Type B pancreatic cell (in vitro differentiated cells): Measurements from ENCODE around the gene ABCG1. TPM values are rescaled to one million over a fixed set of nuclear protein-coding genes. Genes with fewer than 3 reads are reported as not detected.

Experiments used
- DNase-seq: peaks from one replicate; pipeline ENCODE4 v3.0.0; 2021; ENCODE audit warnings: mixed read lengths; ENCODE audit not compliant: unreplicated experiment; ENCODE audit errors: extremely low spot score
- H3K27ac Mint-ChIP-seq: 2 replicates; pipeline ENCODE4 v1.8.0; 2021; ENCODE audit warnings: mild to moderate bottlenecking, mixed read lengths
- H3K27me3 Mint-ChIP-seq: 2 replicates; pipeline ENCODE4 v1.8.0; 2021; ENCODE audit warnings: mixed read lengths
- H3K36me3 Mint-ChIP-seq: 2 replicates; pipeline ENCODE4 v1.8.0; 2021; ENCODE audit warnings: mixed read lengths
- H3K4me1 Mint-ChIP-seq: one replicate; pipeline ENCODE4 v1.8.0; 2021; ENCODE audit warnings: mixed read lengths; ENCODE audit not compliant: unreplicated experiment
- H3K4me3 Mint-ChIP-seq: 2 replicates; pipeline ENCODE4 v1.8.0; 2021; ENCODE audit warnings: mild to moderate bottlenecking, mixed read lengths
- H3K9me3 Mint-ChIP-seq: 2 replicates; pipeline ENCODE4 v1.8.0; 2021; ENCODE audit warnings: mixed read lengths
- CTCF ChIP-seq: fragments of 200-600 bp; sonication (generic); conservative IDR thresholded peaks from 2 replicates; pipeline ENCODE4 v1.5.0; 2021; ENCODE audit warnings: antibody characterized with exemption, mild to moderate bottlenecking
- total RNA-seq: library from RNA; stranded (reverse); gene quantifications from 2 replicates; pipeline ENCODE4 v1.2.1, GENCODE V29; 2021; ENCODE audit warnings: low replicate concordance

The ABCG1 gene
- total RNA-seq, 1 donor from 2014 or later, result 6.2 TPM

- no peak for DNase-seq
- Mint-ChIP-seq H3K36me3 (no peaks in the 10 kb centered on the region), H3K27me3 (peaks cover 33% of the 10 kb centered on the region), H3K9me3 (no peaks in the 10 kb centered on the region), H3K27ac (no peak overlapping the region), H3K4me3 (no peak overlapping the region), H3K4me1 (peaks cover 22% of the 10 kb centered on the region)
- TF ChIP-seq CTCF, result no peak
These were observed 5.1 kb downstream of the ABCG1 start for GRCh38 chr21:42223826-42224575.

GRCh38 chr21:42225042-42225441, 6.1 kb downstream of the ABCG1 start:
- Mint-ChIP-seq H3K27ac (no peak overlapping the region), H3K4me1 (peaks cover 20% of the 10 kb centered on the region), H3K4me3 (no peak overlapping the region), H3K27me3 (peaks cover 30% of the 10 kb centered on the region), H3K9me3 (no peaks in the 10 kb centered on the region), H3K36me3 (no peaks in the 10 kb centered on the region)
- DNase-seq, result no peak
- TF ChIP-seq CTCF, result no peak

- Mint-ChIP-seq H3K4me3 (no peak overlapping the region), H3K27ac (no peak overlapping the region), H3K9me3 (no peaks in the 10 kb centered on the region), H3K36me3 (no peaks in the 10 kb centered on the region), H3K4me1 (peaks cover 19% of the 10 kb centered on the region), H3K27me3 (peaks cover 29% of the 10 kb centered on the region)
- no peak for DNase-seq
- TF ChIP-seq CTCF, result no peak
These were observed 6.7 kb downstream of the ABCG1 start for GRCh38 chr21:42225571-42226155.

GRCh38 chr21:42226626-42227025, 7.7 kb downstream of the ABCG1 start:
- H3K4me1 Mint-ChIP-seq, result peaks cover 18% of the 10 kb centered on the region
- no peaks in the 10 kb centered on the region for H3K36me3 Mint-ChIP-seq
- no peak overlapping the region for H3K27ac Mint-ChIP-seq
- no peak for TF ChIP-seq CTCF
- no peak overlapping the region for H3K4me3 Mint-ChIP-seq
- no peaks in the 10 kb centered on the region for H3K9me3 Mint-ChIP-seq
- H3K27me3 Mint-ChIP-seq, result peaks cover 28% of the 10 kb centered on the region
- DNase-seq, result no peak

GRCh38 chr21:42227909-42228708, 9.2 kb downstream of the ABCG1 start:
- Mint-ChIP-seq H3K27me3 (peaks cover 22% of the 10 kb centered on the region), H3K27ac (peak overlapping the region; percentile 79)

More at GRCh38 chr21:42227909-42228708, 9.2 kb downstream of the ABCG1 start:
- H3K36me3 Mint-ChIP-seq, result no peaks in the 10 kb centered on the region
- no peak overlapping the region for H3K4me3 Mint-ChIP-seq
- no peaks in the 10 kb centered on the region for H3K9me3 Mint-ChIP-seq
- TF ChIP-seq CTCF, result no peak
- peaks cover 18% of the 10 kb centered on the region for H3K4me1 Mint-ChIP-seq
- no peak for DNase-seq
